ENCODE results near the gene FGF13. TPM values are rescaled to one million over a fixed set of nuclear protein-coding genes. Genes with fewer than 3 reads are reported as not detected.

FGF13 gene
- polyA plus RNA-seq, 2 of the 4 experiments (the other 2 are of a cell fraction) = 0.13 TPM; not detected in 1

GRCh38 chrX:138704101-138704500 lies 7.4 kb downstream of the FGF13 start:
- Histone ChIP-seq H3K4me1 (no peaks in the 10 kb centered on the region), H3K4me3 (no peak overlapping the region), H3K9me3 (no peaks in the 10 kb centered on the region), H3K27ac (no peak overlapping the region), H3K4me2 (no peak overlapping the region)
- ATAC-seq (no peak), FAIRE-seq (no peak), DNase-seq (ENCODE audit: low read depth in 1 of 2, low spot score in 1 of 2) (no peak)
- ChIA-PET POLR2A (no interaction called here), CTCF (no interaction called here)
- no peak for TF ChIP-seq HMGXB4 (CRISPR knock-in tag; IDR thresholded peaks at IDR 0.05; ENCODE audit: borderline replicate concordance)
- no peak for TF ChIP-seq RARB (CRISPR knock-in tag; IDR thresholded peaks at IDR 0.05)
- TF ChIP-seq ESRRA (IDR thresholded peaks at IDR 0.05; ENCODE audit: borderline replicate concordance, low read length) = no peak
- WGBS (ENCODE audit: missing lambda C conversion rate) = 5% methylated on average over 3 of the region's 3 CpGs

GRCh38 chrX:138692591-138692990 lies 18.9 kb downstream of the FGF13 start:
- Histone ChIP-seq H3K27ac (no peak overlapping the region), H3K9me3 (no peaks in the 10 kb centered on the region), H3K4me3 (no peak overlapping the region), H3K4me1 (no peaks in the 10 kb centered on the region), H3K4me2 (no peak overlapping the region)
- ChIA-PET POLR2A (no interaction called here), CTCF (no interaction called here)
- DNase-seq (ENCODE audit: low read depth in 1 of 2, low spot score in 1 of 2) = no peak
- no peak for TF ChIP-seq CHD4 (IDR thresholded peaks at IDR 0.05; ENCODE audit: borderline replicate concordance)
- TF ChIP-seq CHD2 (IDR thresholded peaks at IDR 0.05; ENCODE audit: low read length, partially characterized antibody) = no peak
- no peak for TF ChIP-seq TFCP2L1 (CRISPR knock-in tag; IDR thresholded peaks at IDR 0.05)
- TF ChIP-seq HMGXB4 (CRISPR knock-in tag; IDR thresholded peaks at IDR 0.05; ENCODE audit: borderline replicate concordance) = no peak
- no peak for FAIRE-seq
- no peak for ATAC-seq
- WGBS (ENCODE audit: missing lambda C conversion rate) = 0% methylated on average over 1 of the region's 1 CpG

GRCh38 chrX:138691186-138691585 lies 20.3 kb downstream of the FGF13 start:
- 0% methylated on average over 4 of the region's 4 CpGs for WGBS (ENCODE audit: missing lambda C conversion rate)
- H3K4me3 ChIP-seq = no peak overlapping the region
- TF ChIP-seq EP300 (IDR thresholded peaks at IDR 0.05) (no peak), PBX3 (IDR thresholded peaks at IDR 0.05) (no peak), HOXB13 (CRISPR knock-in tag; IDR thresholded peaks at IDR 0.05; ENCODE audit: low read depth) (no peak), CHD4 (IDR thresholded peaks at IDR 0.05; ENCODE audit: borderline replicate concordance) (no peak), POLR2AphosphoS2 (conservative IDR thresholded peaks at IDR 0.05; ENCODE audit: low read length) (no peak), HMGXB4 (CRISPR knock-in tag; IDR thresholded peaks at IDR 0.05; ENCODE audit: borderline replicate concordance) (no peak), KDM1A (IDR thresholded peaks at IDR 0.05; ENCODE audit: low read depth) (no peak)
- TF ChIP-seq, protein P1, sequence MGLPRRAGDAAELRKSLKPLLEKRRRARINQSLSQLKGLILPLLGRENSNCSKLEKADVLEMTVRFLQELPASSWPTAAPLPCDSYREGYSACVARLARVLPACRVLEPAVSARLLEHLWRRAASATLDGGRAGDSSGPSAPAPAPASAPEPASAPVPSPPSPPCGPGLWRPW (IDR thresholded peaks at IDR 0.05) = no peak
- ChIA-PET CTCF (no interaction called here), POLR2A (no interaction called here)
- H3K27ac ChIP-seq = no peak overlapping the region
- no peaks in the 10 kb centered on the region for H3K4me1 ChIP-seq
- H3K9me3 ChIP-seq = no peaks in the 10 kb centered on the region
- H3K4me2 ChIP-seq = no peak overlapping the region
- ATAC-seq (no peak), DNase-seq (ENCODE audit: low read depth in 1 of 2, low spot score in 1 of 2) (no peak), FAIRE-seq (no peak)

DNA sequence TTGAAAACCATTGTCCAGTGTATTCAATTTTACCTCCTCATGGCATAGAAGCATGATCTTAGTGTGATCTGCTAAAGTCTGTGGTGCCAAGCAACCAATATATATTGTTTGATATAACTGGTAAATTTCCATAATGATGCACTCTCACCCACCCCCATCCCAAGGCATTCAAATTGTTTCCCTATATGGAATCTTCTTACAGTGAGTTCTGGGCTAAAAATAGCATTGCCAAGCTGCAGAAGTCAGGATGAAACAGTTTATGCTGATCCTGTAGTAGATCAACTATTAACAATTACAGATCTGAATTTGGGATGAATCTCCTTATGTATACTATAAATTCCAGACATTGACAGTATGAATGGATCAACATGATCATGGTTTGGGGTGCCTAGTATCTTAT lies 20.9 kb downstream of the FGF13 start:
- Histone ChIP-seq H3K4me2 (no peak overlapping the region), H3K9me3 (no peaks in the 10 kb centered on the region), H3K4me1 (no peaks in the 10 kb centered on the region), H3K4me3 (no peak overlapping the region), H3K27ac (no peak overlapping the region)
- ATAC-seq = no peak
- ChIA-PET CTCF (no interaction called here), POLR2A (no interaction called here)
- TF ChIP-seq ZFP36 (IDR thresholded peaks at IDR 0.05; ENCODE audit: borderline replicate concordance, partially characterized antibody) = no peak
- no peak for FAIRE-seq
- DNase-seq (ENCODE audit: low read depth in 1 of 2, low spot score in 1 of 2) = no peak
